ENCODE results near the gene ADAMTS12. TPM values are rescaled to one million over a fixed set of nuclear protein-coding genes. Genes with fewer than 3 reads are reported as not detected.

ADAMTS12 gene
- polyA plus RNA-seq, 1 donor (not counting 4 experiments of a cell fraction or from before 2014, with no cell fraction given) = 0.49 TPM

DNA sequence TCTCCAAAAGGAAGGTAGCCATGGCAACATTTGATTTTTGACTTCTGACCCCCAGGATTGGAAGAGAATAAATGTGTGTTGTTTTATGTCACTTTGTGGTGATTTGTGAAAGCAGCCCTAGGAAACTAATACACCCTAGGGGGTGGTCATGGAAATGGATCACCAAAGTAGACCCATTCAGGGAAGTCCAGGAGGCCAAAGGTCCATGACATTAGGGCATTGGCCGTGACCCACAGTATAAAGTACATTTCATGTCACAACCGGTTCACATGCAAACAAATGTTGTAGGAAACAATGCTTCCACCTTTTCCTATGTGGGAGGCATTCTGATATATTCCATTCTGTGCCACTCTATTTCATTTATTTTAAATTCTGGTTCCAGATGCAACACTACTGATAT, 128.4 kb downstream of the ADAMTS12 start:
- FAIRE-seq = no peak

DNA sequence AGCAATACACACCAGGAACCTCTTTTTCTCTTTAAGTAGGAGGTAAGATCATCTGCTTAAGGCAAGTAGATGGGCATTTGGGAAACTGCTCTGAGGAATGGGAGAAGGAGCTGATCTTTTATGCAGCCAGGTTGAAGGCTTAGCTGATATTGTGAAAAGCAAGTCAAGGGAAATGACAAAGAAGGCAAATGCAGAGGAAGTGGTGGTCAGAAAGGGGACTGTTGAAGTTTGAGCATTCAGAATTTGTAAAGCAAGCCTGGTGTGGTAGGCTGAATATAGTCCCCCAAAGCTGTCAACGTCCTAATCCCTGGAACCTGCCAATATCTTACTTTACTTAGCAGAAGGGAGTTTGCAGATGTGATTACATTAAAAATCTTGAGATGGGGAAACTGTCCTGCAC, 128.9 kb downstream of the ADAMTS12 start:
- TF ChIP-seq, protein P1, sequence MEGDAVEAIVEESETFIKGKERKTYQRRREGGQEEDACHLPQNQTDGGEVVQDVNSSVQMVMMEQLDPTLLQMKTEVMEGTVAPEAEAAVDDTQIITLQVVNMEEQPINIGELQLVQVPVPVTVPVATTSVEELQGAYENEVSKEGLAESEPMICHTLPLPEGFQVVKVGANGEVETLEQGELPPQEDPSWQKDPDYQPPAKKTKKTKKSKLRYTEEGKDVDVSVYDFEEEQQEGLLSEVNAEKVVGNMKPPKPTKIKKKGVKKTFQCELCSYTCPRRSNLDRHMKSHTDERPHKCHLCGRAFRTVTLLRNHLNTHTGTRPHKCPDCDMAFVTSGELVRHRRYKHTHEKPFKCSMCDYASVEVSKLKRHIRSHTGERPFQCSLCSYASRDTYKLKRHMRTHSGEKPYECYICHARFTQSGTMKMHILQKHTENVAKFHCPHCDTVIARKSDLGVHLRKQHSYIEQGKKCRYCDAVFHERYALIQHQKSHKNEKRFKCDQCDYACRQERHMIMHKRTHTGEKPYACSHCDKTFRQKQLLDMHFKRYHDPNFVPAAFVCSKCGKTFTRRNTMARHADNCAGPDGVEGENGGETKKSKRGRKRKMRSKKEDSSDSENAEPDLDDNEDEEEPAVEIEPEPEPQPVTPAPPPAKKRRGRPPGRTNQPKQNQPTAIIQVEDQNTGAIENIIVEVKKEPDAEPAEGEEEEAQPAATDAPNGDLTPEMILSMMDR (optimal IDR thresholded peaks at IDR 0.05 in 1 of 3, IDR thresholded peaks at IDR 0.05 in 1 of 3, conservative IDR thresholded peaks at IDR 0.05 in 1 of 3; ENCODE audit: extremely low read depth in 1 of 3, insufficient read depth in 2 of 3, low read length in 3 of 3) = no peak
- TF ChIP-seq EZH2 (IDR thresholded peaks at IDR 0.05; ENCODE audit: low read length) = no peak
- DNase-seq (ENCODE audit: low read depth, low spot score) = no peak
- no peak for FAIRE-seq
- no peak overlapping the region for H3K9ac ChIP-seq (ENCODE audit: control insufficient read depth, extremely low read depth, insufficient read depth, low read length)
- dilution Hi-C loops (cut with MboI; ENCODE audit: extremely low pct_ligation_motif_present, low sequenced_read_pairs) = no loop called here
- H3K36me3 ChIP-seq (ENCODE audit: control insufficient read depth in 2 of 2, extremely low read depth in 1 of 2, insufficient read depth in 2 of 2, low read length in 2 of 2) = no peaks in the 10 kb centered on the region
- H3K79me2 ChIP-seq (ENCODE audit: control insufficient read depth, insufficient read depth, low read length) = no peaks in the 10 kb centered on the region
- no peak overlapping the region for H3K27ac ChIP-seq (ENCODE audit: control insufficient read depth, insufficient read depth, low read length)
- no peak overlapping the region for H3K4me2 ChIP-seq (ENCODE audit: control insufficient read depth, extremely low read depth, insufficient read depth, low read depth, low read length)
- H3K27me3 ChIP-seq (ENCODE audit: control insufficient read depth, extremely low read depth, insufficient read depth, low read length) = no peaks in the 10 kb centered on the region
- no peak overlapping the region for H3K4me3 ChIP-seq (ENCODE audit: control insufficient read depth in 2 of 3, extremely low read depth in 1 of 3, insufficient read depth in 2 of 3, low read depth in 1 of 3, low read length in 3 of 3)
- no peak overlapping the region for H2AFZ ChIP-seq (ENCODE audit: control insufficient read depth, low read length)
- H3K9me1 ChIP-seq (ENCODE audit: control insufficient read depth, extremely low read depth, insufficient read depth, low read length) = no peaks in the 10 kb centered on the region
- H3K4me1 ChIP-seq (ENCODE audit: control insufficient read depth, extremely low read depth, insufficient read depth, low read length) = no peaks in the 10 kb centered on the region
- no peaks in the 10 kb centered on the region for H4K20me1 ChIP-seq (ENCODE audit: control insufficient read depth, extremely low read depth, insufficient read depth, low read length)
- H3K9me3 ChIP-seq (ENCODE audit: control insufficient read depth, low read depth, low read length) = no peaks in the 10 kb centered on the region

More for the DNA sequence above, 128.4 kb downstream of the ADAMTS12 start:
- Histone ChIP-seq H3K4me2 (ENCODE audit: control insufficient read depth, extremely low read depth, insufficient read depth, low read depth, low read length) (no peak overlapping the region), H3K9ac (ENCODE audit: control insufficient read depth, extremely low read depth, insufficient read depth, low read length) (no peak overlapping the region), H3K36me3 (ENCODE audit: control insufficient read depth in 2 of 2, extremely low read depth in 1 of 2, insufficient read depth in 2 of 2, low read length in 2 of 2) (no peaks in the 10 kb centered on the region), H3K27ac (ENCODE audit: control insufficient read depth, insufficient read depth, low read length) (no peak overlapping the region), H3K27me3 (ENCODE audit: control insufficient read depth, extremely low read depth, insufficient read depth, low read length) (no peaks in the 10 kb centered on the region), H3K9me3 (ENCODE audit: control insufficient read depth, low read depth, low read length) (no peaks in the 10 kb centered on the region), H3K9me1 (ENCODE audit: control insufficient read depth, extremely low read depth, insufficient read depth, low read length) (no peaks in the 10 kb centered on the region), H3K4me1 (ENCODE audit: control insufficient read depth, extremely low read depth, insufficient read depth, low read length) (no peaks in the 10 kb centered on the region), H4K20me1 (ENCODE audit: control insufficient read depth, extremely low read depth, insufficient read depth, low read length) (no peaks in the 10 kb centered on the region), H3K79me2 (ENCODE audit: control insufficient read depth, insufficient read depth, low read length) (no peaks in the 10 kb centered on the region), H2AFZ (ENCODE audit: control insufficient read depth, low read length) (no peak overlapping the region), H3K4me3 (ENCODE audit: control insufficient read depth in 2 of 3, extremely low read depth in 1 of 3, insufficient read depth in 2 of 3, low read depth in 1 of 3, low read length in 3 of 3) (no peak overlapping the region)
- TF ChIP-seq, protein P1 (optimal IDR thresholded peaks at IDR 0.05 in 1 of 3, IDR thresholded peaks at IDR 0.05 in 1 of 3, conservative IDR thresholded peaks at IDR 0.05 in 1 of 3; ENCODE audit: extremely low read depth in 1 of 3, insufficient read depth in 2 of 3, low read length in 3 of 3) = no peak
- no peak for TF ChIP-seq EZH2 (IDR thresholded peaks at IDR 0.05; ENCODE audit: low read length)
- DNase-seq (ENCODE audit: low read depth, low spot score) = no peak
- dilution Hi-C loops (cut with MboI; ENCODE audit: extremely low pct_ligation_motif_present, low sequenced_read_pairs) = no loop called here
